IPS DF 6.9 (cell line): Measurements from ENCODE around the gene RBBP6.

ENCODE experiments used
- DNase-seq: peaks from one replicate; pipeline ENCODE4 v3.0.0-alpha.2; 2013; ENCODE audit warnings: low read depth, low spot score
- H3K27ac ChIP-seq: one replicate; pipeline ENCODE4 v1.5.1; 2013; ENCODE audit warnings: low read length, control low read depth
- H3K27me3 ChIP-seq: 2 replicates; pipeline ENCODE4 v1.6.1; 2013; ENCODE audit warnings: mild to moderate bottlenecking, low read length; ENCODE audit not compliant: control insufficient read depth, insufficient read depth
- H3K36me3 ChIP-seq: 2 replicates; pipeline ENCODE4 v1.6.1; 2013; ENCODE audit warnings: low read length; ENCODE audit not compliant: control insufficient read depth, insufficient read depth
- H3K4me1 ChIP-seq: 2 replicates; pipeline ENCODE4 v1.6.1; 2013; ENCODE audit warnings: low read length; ENCODE audit not compliant: control insufficient read depth, insufficient read depth
- H3K4me3 ChIP-seq: 2 replicates; pipeline ENCODE4 v1.5.1; 2013; ENCODE audit warnings: mild to moderate bottlenecking, low read length
- H3K9me3 ChIP-seq: 2 replicates; pipeline ENCODE4 v1.6.1; 2013; ENCODE audit warnings: low read length, inconsistent platforms; ENCODE audit not compliant: control insufficient read depth, insufficient read depth
- WGBS: extraction: QIAGEN DNeasy Blood & Tissue Kit; methylation state at CpG from one replicate; pipeline ENCODE4 v1.1.7; 2013; ENCODE audit warnings: mixed read lengths, missing lambda C conversion rate; ENCODE audit not compliant: insufficient read length, insufficient coverage; 5-methylcytosine and 5-hydroxymethylcytosine counted together

The RBBP6 gene

DNA sequence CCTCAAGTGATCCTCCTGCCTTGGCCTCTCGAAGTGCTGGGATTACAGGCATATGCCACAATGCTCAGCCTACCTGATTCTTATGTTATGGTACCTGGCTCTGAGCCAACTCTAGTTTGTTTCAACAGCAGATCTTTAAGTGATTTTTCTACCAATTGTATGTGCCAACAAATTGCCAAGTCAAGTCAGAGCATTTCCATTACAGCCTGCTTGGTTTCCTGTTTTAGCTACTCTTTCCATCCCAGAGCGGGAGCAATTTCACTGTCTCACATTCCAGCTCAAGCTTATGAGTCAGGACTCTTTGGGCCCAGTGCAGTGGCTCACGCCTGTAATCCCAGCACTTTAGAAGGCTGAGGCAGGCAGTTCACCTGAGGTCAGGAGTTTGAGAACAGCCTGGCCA lies 30.8 kb upstream of the RBBP6 start:
- H3K4me1 ChIP-seq, result no peaks in the 10 kb centered on the region
- H3K4me3 ChIP-seq, result no peak overlapping the region
- H3K9me3 ChIP-seq, result no peaks in the 10 kb centered on the region
- no peak overlapping the region for H3K27ac ChIP-seq
- no peak for DNase-seq
- H3K27me3 ChIP-seq, result no peaks in the 10 kb centered on the region
- WGBS, result no CpG with 5 or more reads among the region's 3 CpGs
- H3K36me3 ChIP-seq, result no peaks in the 10 kb centered on the region

DNA sequence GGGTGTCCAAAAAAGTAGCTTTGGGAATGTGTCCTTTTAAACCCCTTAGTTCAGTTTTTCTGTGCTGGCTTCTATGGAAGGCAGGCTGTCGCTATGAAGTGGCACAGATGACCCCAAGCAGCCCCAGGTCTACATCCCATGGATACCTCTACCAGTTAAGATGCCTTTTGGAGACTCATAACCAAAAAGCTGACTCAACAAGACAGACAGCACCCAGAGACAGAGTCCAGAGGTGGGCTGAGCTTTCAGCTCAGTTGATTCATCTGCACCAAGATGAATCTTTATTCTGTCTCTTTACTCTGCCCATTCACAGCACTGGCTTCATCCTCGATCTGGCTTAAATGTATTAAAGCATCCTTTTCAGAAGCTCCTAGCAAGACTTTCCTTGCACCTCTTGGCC lies 29.8 kb upstream of the RBBP6 start:
- DNase-seq, result no peak
- no CpG with 5 or more reads among the region's 2 CpGs for WGBS
- Histone ChIP-seq H3K27ac (no peak overlapping the region), H3K4me3 (no peak overlapping the region), H3K27me3 (no peaks in the 10 kb centered on the region), H3K36me3 (no peaks in the 10 kb centered on the region), H3K4me1 (no peaks in the 10 kb centered on the region), H3K9me3 (no peaks in the 10 kb centered on the region)

DNA sequence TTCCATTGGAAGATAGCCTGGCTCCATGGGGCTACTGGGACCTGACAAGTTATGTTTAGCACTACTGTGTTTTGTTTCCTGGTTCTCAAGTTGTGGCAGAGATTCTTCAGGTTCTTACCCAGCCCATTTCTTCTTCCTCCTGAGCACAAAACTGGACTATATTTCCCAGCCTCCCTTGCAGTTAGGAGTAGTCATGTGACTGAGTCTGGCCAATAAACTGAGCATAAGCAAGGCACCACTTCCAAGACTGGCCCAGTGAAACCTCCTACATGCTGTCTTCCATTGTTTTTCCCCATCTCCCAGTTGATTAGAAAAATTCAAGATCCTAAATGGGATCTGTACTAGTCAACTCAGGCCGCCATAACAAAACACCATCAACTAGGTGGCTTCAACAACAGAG lies 28.2 kb upstream of the RBBP6 start:
- H3K36me3 ChIP-seq, result no peaks in the 10 kb centered on the region
- H3K4me3 ChIP-seq, result no peak overlapping the region
- no peaks in the 10 kb centered on the region for H3K27me3 ChIP-seq
- DNase-seq, result no peak
- no peaks in the 10 kb centered on the region for H3K4me1 ChIP-seq
- WGBS, result no CpG with 5 or more reads among the region's 1 CpG
- H3K27ac ChIP-seq, result no peak overlapping the region
- no peaks in the 10 kb centered on the region for H3K9me3 ChIP-seq

DNA sequence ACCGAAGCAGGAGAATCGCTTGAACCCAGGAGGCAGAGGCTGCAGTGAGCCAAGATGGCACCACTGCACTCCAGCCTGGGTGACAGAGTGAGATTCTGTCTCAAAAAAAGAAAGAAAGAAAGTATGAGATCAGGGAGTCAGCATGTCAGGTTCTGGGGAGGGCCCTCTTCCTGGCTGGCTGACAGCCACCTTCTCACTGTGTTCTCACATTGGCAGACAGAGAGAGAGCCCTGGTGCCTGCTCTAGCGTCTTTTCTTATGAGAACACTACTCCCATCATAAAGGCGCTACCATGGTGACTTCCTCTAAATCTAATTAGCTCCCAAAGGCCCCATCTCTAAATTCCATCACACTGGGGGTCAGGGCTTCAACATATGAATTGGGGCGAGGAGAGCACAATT lies 27.6 kb upstream of the RBBP6 start:
- H3K27me3 ChIP-seq, result no peaks in the 10 kb centered on the region
- H3K27ac ChIP-seq, result no peak overlapping the region
- no peaks in the 10 kb centered on the region for H3K9me3 ChIP-seq
- H3K36me3 ChIP-seq, result no peaks in the 10 kb centered on the region
- no peak for DNase-seq
- WGBS, result no CpG with 5 or more reads among the region's 5 CpGs
- H3K4me3 ChIP-seq, result no peak overlapping the region
- H3K4me1 ChIP-seq, result no peaks in the 10 kb centered on the region

DNA sequence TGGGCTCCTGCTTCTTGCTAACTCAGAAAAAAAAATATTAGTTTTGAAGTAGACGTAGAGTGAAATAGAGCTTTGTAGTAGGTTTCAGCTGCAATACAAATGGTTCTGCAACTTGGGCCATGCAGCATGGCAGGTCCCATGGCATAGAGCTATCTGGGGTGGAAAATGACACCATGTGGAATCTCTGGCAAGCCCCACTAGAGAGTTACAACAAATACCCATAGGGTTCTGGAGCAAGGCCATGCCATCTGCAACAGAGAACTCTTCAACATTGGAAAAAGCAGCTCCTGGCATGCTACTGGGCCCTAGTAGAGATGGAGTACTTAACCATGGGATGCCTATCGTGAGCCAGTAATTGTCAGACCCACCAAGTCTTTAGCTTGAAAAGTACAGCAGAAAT lies 25.3 kb upstream of the RBBP6 start:
- no peak overlapping the region for H3K27ac ChIP-seq
- no peak overlapping the region for H3K4me3 ChIP-seq
- no peaks in the 10 kb centered on the region for H3K27me3 ChIP-seq
- no CpG with 5 or more reads among the region's 2 CpGs for WGBS
- H3K9me3 ChIP-seq, result no peaks in the 10 kb centered on the region
- H3K36me3 ChIP-seq, result no peaks in the 10 kb centered on the region
- no peaks in the 10 kb centered on the region for H3K4me1 ChIP-seq
- DNase-seq, result no peak

DNA sequence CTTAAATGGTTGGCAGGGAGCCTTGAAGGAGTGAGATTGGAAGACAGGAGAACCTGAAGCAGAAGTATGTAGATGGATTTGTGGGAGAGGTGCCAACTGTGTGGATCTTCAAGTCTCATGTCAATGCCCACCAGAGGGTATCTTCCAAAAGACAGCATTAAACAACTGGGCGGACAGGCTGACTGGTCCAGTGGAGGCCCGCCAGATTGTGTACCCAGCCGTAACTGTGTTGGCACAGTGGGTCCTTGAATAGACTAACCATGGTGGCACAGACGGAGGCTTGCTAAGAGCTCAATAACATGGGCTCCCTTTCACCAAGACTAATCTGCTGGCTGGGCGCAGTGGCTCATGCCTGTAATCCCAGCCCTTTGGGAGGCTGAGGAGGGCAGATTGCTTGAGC lies 24.2 kb upstream of the RBBP6 start:
- no CpG with 5 or more reads among the region's 5 CpGs for WGBS
- Histone ChIP-seq H3K27me3 (no peaks in the 10 kb centered on the region), H3K36me3 (no peaks in the 10 kb centered on the region), H3K4me3 (no peak overlapping the region), H3K4me1 (no peaks in the 10 kb centered on the region), H3K27ac (no peak overlapping the region), H3K9me3 (no peaks in the 10 kb centered on the region)
- DNase-seq, result no peak

DNA sequence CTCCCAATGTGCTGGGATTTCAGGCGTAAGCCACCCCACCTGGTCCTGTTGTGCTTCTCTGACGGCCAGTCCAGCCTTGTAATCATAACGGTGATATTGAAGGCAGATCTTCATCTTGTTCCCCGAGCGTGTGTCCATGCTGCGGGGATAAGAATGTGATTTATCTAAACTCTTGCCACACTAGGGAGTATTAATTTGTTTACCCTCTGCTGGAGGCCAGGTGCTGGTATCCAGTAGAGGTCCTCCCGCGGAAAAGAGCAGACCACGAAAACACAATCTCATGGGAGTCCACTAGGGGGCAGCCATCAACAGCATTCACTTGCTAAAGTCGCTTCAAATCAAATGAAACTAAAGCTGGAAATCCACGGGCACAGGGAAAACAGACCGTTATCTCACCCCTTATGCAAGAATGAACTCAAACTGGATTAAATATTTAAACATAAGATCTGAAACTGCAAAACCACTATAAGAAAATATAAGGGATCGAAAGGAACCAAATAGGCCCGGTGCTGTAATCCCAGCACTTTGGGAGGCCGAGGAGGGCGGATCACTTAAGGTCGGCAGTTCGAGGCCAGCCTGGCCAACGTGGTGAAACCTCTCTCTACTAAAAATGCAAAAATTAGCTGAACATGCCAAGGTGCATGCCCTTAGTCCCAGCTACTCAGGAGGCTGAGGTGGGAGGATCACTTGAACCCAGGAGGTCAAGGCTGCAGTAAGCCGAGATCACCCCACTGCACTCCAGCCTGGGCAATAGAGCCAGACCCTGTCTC lies 22.3 kb upstream of the RBBP6 start:
- H3K4me3 ChIP-seq, result no peak overlapping the region

DNA sequence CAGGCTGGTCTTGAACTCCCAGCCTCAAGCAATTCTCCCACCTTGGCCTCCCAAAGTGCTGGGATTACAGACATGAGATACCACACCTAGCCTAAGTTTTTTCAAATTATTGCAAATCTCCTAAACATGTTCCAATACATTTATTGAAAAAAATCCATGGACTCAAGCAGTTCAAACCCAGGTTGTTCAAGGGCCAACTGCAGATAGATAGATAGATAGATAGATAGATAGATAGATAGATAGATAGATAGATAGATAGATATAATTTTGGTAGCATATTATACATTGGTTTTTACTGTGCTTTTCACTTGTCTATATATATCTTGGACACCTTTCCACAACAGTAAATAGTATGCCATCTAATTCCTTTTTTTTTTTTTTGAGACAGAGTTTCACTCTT lies 20.9 kb upstream of the RBBP6 start:
- H3K9me3 ChIP-seq, result no peaks in the 10 kb centered on the region
- H3K27me3 ChIP-seq, result no peaks in the 10 kb centered on the region
- no peak overlapping the region for H3K4me3 ChIP-seq
- H3K4me1 ChIP-seq, result no peaks in the 10 kb centered on the region
- no peak overlapping the region for H3K27ac ChIP-seq
- no peak for DNase-seq
- H3K36me3 ChIP-seq, result no peaks in the 10 kb centered on the region

More for the DNA sequence above, 22.3 kb upstream of the RBBP6 start:
- Histone ChIP-seq H3K4me1 (no peaks in the 10 kb centered on the region), H3K36me3 (no peaks in the 10 kb centered on the region), H3K27me3 (no peaks in the 10 kb centered on the region), H3K9me3 (no peaks in the 10 kb centered on the region), H3K27ac (no peak overlapping the region)
- no CpG with 5 or more reads among the region's 20 CpGs for WGBS
- DNase-seq, result peak; percentile 73

DNA sequence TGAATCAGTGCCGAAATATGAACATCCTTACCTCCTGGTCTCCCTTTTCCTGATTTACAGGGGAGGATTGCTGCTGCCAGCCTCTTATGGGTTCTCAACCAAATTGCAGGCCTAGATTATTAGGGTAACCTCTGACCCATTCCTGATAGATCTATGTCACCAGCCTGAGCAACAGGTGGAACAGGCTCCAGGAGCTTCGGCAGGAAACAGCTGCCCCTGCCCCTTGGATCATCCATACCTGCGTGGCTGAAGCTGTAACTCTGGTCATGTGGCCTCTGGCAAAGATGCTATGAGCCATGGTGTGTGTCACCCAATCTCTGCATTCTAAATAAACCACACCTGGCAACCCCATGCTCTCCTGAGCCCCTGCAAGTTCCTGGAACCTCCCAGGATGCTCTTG lies 18.4 kb upstream of the RBBP6 start:
- WGBS, result no CpG with 5 or more reads among the region's 3 CpGs
- H3K4me3 ChIP-seq, result no peak overlapping the region
- no peaks in the 10 kb centered on the region for H3K4me1 ChIP-seq
- no peaks in the 10 kb centered on the region for H3K27me3 ChIP-seq
- DNase-seq, result no peak
- no peak overlapping the region for H3K27ac ChIP-seq
- no peaks in the 10 kb centered on the region for H3K9me3 ChIP-seq
- no peaks in the 10 kb centered on the region for H3K36me3 ChIP-seq

DNA sequence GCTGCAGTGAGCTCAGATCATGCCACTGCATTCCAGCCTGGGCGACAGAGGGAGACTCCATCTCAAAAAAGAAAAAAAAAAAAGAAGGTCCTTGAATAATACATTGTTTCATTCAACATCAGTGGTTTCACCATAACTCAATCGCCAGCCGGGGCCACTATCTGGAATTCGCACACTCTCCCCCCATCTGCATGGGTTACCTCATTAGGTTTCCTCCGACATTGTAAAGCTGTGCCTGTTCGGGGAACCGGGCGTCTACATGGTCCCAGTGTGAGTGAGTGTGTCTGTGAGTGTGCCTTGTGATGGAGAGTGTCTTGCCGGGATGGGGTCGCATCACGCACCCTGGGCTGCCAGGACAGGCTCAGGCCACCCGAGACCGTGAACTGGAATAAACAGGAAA lies 16.6 kb upstream of the RBBP6 start:
- H3K27ac ChIP-seq, result no peak overlapping the region
- H3K9me3 ChIP-seq, result no peaks in the 10 kb centered on the region
- no peak overlapping the region for H3K4me3 ChIP-seq
- DNase-seq, result no peak
- H3K36me3 ChIP-seq, result no peaks in the 10 kb centered on the region
- no peaks in the 10 kb centered on the region for H3K27me3 ChIP-seq
- WGBS, result no CpG with 5 or more reads among the region's 13 CpGs
- H3K4me1 ChIP-seq, result no peaks in the 10 kb centered on the region

DNA sequence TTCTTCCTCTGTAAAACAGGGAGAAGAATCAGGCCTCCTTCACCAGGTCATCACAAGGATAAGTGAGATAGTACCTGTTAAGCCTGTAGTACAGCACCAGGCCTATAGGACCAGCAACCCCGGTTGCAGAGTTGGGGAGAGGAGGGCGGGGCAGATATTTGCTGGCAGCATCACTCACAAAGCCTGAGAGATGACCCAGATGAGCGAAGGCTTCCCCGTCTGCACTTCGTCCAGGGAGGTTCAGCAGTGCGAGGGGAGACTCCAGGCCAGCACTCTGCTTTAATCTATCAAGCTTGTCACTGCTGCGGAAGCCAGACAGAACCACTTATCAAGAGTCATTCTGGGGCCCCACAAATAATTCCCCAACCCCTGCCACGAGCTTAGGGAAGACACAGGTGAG lies 15.8 kb upstream of the RBBP6 start:
- no peaks in the 10 kb centered on the region for H3K36me3 ChIP-seq
- no peaks in the 10 kb centered on the region for H3K9me3 ChIP-seq
- H3K27ac ChIP-seq, result no peak overlapping the region
- H3K4me1 ChIP-seq, result no peaks in the 10 kb centered on the region
- DNase-seq, result no peak
- WGBS, result no CpG with 5 or more reads among the region's 8 CpGs
- no peak overlapping the region for H3K4me3 ChIP-seq
- H3K27me3 ChIP-seq, result no peaks in the 10 kb centered on the region
